GF-D8 (cell line): Measurements from ENCODE around the gene MMP17.
A peak's percentile ranks its signal among the peaks of the same experiment; 100 is the strongest.
"Not testable (repeated sequence)": the region's sequence is repeated elsewhere in the genome, so short reads cannot be mapped to it uniquely, and the experiment has no call there.

Experiments used
- DNase-seq: peaks from one replicate; lab custom pipeline; 2025; lab: John Stamatoyannopoulos, UW

The MMP17 gene

DNA sequence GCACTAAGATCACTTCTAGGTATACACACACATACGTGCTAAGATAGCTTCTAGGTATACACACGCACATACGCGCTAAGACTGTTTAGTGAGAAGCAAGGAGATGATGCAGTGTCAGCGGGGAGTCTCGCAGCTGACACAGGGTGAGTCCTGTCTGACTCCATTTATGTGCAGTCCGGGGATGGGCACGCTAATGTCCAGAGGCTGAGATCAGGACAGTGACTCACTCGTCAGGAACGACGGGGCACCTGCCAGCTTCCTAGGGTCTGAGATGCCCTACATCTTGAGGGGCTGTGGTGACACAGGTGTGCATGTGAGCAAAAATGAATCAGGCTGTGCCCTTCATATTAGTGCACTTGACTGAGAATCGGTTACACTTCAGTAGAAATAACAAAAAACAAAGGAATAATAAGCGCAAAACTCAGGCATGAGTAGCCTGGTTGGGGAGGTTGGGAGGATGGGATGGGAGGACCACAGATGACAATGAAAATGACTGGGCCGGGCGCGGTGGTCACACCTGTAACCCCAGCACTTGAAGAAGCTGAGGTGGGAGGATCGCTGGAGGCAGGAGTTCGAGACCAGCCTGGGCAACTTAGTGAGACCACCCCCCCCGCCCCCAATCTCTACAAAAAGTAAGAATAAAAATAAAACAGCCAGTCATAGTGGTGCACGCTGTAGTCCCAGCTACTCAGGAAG is 37.1 kb downstream of the MMP17 start:
- no peak for DNase-seq

DNA sequence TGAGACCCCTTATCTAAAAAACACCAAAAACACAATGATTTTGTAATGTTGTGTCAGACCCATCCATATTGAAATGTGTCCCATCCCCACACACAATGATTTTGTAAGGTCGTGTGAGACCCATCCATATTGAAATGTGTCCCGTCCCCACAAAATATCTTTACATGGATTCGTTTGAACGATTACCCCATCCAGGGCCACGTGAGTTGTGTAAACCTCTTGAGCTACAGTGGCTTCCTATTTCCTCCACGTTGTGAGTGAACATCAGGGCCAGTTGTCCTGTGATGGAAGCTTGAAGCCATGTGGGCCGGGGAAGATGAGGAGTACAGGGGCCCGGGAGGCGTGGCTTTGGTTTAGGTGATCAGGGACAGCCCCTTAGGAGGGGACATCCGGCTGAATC is 39.3 kb downstream of the MMP17 start:
- DNase-seq = no peak

GRCh38 chr12:131867891-131868675 is 39.9 kb downstream of the MMP17 start:
- DNase-seq = no peak

- DNase-seq = no peak
Observed at GRCh38 chr12:131869871-131870418, 41.8 kb downstream of the MMP17 start.

DNA sequence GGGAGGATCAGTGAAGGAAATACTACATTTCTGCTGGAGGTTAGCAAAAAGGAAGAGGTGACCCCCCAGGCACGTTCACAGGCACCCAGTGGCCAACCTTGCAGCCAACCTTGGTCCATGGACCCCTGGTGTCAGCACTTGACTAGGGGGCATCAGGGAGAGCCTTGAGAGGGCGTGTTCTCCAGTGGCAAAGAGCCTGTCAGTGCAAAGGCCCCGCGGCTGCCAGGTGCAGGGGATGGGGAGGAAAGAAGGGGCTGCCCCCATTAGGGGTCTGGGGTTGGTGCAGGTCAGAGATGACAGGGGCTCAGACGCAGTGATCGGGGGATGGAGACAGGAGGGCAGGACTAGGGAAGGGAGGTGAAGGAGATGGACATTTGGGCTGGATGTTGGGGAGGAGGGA is 43.5 kb downstream of the MMP17 start:
- no peak for DNase-seq

DNA sequence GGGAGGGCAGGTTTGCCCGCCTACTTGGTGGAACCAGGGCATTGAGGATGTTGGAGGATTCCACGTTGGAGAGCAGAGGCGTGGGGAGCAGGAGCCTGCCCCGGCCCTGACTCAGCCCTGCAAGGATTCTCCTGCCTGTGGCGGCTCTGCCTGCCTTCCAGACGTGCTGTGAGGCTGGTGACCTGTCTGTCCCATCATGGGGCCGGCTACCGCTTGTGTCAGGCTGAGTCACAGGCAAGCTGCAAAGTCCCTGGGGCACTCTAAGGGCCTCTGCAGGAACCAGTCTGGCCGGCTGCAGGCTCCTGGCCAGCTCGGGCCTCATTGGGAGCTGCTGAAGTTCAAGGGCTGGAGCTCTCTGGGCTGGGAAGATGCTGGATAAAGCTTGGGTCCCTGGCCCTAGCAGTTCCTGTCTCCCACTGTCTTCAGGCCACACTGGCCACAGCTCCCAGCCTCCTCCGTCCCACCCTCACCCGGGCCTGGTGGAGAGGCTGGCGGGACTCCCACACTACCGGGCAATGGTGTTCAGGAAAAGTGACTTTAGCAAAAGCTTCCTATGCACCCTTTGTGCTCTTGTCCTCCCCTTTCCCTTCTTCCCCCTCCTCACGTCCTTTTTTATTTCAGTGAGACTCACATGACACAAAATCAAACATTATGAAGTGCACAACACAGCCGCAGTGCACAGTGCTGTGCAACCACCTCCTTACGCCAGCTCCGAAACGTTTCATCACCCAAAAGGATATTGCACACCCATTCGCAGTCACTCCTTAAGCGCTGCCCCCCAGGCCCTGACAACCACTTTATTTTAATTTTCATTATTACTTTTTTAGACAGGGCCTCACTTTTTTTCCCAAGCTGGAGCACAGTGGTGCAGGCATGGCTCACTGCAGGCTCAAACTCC is 44.2 kb downstream of the MMP17 start:
- peak; percentile 85 for DNase-seq

DNA sequence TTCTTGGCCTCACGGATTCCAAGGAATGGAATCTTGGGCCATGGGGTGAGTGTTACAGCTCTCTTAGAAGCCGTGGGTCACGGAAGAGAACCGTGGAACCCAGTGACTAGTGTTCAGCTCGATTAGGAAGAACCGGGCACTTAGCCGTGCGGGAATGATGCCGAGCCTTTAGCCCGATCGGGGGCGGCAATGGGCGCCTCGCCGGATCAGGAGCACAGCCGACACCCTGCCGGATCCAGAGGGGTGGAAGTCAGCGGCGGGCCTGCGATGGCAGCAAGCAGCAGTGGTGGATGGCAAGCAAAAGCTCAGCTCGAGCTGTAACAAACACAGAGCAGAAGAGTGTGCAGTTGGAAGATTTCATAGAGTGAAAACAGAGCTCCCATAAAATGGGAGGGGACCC is 45.1 kb downstream of the MMP17 start:
- DNase-seq = no peak

GRCh38 chr12:131874972-131875371 is 46.8 kb downstream of the MMP17 start:
- DNase-seq = not testable (repeated sequence)

- not testable (repeated sequence) for DNase-seq
Observed at GRCh38 chr12:131877216-131877615, 49.0 kb downstream of the MMP17 start.

DNA sequence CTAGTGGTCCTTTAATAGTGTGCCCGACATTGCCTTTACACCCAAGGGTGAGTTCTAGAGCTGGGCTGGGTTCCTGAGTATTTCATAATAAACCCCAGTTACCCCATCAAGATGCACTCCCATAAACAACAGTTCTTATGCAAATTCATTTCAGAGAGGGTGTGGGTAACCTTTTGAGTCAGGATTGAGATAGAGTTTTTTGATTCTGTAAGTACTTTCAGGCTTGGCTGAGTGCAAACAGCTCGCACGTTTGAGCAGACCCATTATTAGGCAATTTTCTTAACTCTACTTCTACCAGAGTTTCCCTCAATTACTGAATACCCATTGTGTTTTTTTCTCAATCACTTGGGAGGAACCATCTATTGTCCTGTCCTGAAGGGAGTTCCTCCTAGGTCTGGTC is 50.2 kb downstream of the MMP17 start:
- not testable (repeated sequence) for DNase-seq

- no peak for DNase-seq
Observed at GRCh38 chr12:131882804-131883520, 54.8 kb downstream of the MMP17 start.

- DNase-seq = no peak
Observed at GRCh38 chr12:131883521-131883900, 55.3 kb downstream of the MMP17 start.

DNA sequence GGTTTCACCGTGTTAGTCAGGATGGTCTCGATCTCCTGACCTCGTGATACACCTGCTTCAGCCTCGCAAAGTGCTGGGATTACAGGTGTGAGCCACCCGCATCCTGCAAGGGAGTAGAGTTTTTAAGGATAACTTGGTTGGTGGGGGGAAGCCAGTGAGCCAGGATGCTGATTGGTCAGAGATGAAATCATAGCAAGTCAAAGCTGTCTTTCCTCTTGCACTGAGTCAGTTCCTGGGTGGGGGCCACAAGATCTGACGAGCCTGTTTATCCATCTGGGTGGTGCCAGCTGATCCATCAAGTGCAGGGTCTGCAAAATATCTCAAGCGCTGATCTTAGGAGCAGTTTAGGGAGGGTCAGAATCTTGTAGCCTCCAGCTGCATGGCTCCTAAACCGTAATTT is 56.9 kb downstream of the MMP17 start:
- DNase-seq = not testable (repeated sequence)

DNA sequence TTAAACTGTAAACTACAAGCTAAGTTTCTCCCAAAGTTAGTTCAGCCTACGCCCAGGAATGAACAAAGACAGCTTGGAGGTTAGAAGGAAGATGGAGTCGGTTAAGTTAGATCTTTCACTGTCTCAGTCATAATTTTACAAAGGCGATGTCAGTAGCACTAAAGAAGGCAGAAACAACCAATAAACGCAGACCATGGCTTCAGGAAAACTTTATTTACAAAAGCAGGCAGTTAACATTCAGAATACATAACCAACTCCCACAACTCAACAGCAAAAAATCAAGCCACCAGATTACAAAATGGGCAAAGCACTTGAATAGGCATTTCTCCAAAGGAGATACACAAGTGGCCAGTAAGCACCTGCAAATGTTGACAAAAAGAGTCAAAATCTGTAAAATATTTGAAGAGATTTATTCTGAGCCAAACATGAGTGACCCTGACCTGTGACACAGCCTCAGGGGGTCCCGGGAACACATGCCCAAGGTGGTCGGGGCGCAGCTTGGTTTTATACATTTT is 57.4 kb downstream of the MMP17 start:
- DNase-seq = no peak

DNA sequence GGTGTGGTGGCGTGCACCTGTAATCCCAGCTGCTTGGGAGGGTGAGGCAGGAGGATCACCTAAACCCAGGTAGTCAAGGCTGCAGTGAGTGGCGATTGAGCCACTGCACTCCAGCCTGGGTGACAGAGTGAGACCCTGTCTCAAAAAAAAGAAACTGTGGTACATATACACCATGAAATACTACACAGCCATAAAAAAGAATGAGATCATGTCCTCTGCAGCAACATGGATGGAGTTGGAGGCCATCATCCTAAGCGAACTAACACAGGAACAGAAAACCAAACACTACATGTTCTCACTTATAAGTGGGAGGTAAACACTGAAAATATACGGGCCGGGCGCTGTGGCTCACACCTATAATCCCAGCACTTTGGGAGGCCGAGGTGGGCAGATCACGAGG is 63.5 kb downstream of the MMP17 start:
- DNase-seq = not testable (repeated sequence)

DNA sequence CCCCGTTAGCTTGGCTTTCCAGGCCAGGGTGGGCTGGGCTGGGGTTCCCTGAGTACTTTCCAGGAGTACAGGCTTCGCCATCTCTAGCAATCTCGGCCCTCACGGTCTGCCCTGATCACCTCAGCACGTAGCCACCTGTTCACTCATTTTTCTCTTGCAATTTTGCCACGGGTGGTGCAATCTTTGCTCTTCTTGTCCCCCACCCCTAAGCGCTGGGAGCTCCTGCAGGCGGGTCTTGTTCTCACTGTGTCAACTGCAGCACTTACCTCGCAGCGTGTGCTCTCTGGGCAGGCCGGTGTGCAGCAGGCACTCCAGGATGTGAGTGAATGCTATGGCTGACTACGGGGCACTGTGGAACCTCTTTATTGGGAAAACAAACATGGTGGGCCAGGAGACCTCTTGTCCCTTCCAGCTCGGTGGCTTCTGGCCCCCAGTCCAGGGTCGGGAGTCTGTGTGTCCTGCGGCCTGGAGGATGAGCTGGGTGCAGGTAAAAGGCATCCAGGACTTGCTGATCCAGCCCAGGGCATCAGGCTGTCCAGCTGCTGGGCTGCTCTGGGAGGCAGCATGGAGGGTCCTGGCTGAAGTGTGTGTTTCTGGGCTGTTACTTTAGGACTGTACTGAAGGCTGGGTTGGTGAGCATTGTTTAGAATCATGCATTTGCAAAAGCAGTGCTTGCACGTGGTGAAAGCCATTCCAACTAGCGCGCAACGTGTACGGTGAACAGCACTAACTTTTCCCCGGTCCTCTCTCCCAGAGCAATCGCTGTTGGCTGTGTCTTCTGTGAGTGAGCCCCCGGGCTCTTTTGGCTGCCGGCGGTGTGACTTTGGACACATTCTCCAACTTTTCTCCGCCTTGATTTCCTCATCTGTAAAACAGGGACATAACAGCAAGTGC is 64.8 kb downstream of the MMP17 start:
- no peak for DNase-seq

DNA sequence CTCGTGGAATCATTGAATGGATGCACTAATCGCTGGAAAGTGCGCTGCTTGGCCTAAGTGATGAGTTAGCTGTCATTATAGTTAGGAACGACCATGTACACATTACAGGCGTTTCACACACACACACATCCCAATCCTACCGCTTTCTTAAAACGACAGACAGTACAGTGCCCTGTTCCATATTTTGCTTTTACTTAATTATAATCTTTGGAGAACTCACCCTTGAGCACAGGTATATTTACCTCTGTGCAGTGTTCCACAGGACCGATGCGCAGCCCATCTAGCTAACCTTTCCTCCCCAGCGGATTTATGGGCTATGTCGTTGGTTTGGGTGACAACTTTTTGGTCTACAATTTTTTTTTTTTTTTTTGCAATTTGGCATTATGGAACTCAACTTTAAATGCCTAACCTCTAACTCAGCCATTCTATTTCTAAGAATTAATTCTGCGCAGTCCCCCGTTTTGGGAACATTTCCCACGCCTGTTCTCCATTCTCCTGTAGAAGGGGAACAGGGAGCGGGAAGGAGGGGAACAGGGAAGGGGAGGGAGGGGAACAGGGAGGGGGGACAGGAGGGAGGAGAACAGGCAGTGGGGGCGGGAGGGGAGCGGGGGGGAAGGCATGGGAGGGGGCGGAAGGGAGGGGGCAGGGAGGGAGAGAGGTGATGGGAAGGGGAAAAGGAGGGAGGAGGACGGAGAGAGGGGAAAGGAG is 65.6 kb downstream of the MMP17 start:
- no peak for DNase-seq

- peak; percentile 59 for DNase-seq
Observed at GRCh38 chr12:131894313-131894860, 66.2 kb downstream of the MMP17 start, which contains the start of gene ULK1. Gene ULK1, plus strand, starts transcription at chr12:131894622. Its CDS starts 380 bp downstream, at chr12:131895002.

- no peak for DNase-seq
Observed at GRCh38 chr12:131894981-131895639, 66.9 kb downstream of the MMP17 start.
